ENCODE measurements around the gene MTX3.

The MTX3 gene, protein sequence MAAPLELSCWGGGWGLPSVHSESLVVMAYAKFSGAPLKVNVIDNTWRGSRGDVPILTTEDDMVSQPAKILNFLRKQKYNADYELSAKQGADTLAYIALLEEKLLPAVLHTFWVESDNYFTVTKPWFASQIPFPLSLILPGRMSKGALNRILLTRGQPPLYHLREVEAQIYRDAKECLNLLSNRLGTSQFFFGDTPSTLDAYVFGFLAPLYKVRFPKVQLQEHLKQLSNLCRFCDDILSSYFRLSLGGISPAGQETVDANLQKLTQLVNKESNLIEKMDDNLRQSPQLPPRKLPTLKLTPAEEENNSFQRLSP

DNA sequence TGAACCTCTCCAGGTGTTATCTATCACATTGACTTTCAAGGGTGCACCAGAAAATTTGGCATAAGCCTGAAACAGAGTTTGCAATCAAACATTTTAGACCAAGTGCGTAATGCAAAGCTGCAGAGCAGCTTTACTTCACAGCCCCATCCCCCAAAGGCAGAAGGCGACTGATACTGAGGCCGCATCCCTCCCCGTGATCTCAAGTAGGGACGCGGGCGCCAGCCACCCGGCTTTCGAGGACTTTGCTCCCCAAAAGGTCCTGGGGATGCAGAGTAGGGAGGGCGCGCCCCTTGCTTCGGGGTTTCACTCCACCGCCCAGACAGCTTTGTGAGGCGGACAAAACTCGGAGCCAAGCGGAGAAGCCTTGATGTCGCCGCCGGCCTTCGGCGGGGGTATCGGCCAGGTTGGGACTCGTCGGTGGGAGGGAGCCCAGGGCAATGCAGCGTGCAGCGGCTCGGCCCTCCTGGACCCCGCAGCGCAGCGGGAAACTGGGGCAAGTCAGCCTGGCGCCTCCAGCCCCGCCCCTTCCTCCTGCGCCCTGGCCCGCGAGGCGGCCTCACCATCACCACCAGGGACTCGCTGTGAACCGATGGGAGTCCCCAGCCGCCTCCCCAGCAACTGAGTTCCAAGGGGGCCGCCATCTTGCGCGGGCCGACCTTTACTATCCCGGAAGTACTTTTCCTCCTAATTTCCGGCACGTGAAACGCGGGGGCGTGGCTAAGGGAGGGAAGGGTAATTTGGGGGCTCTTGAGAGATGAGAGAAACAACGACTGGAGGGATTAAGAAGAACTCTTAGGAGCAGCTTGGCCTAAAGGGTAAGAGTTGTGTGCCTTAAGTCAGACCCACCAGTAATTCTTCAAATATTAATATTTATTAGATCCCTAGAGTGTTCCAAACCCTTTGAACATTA lies at the start of gene MTX3:
TSS of gene MTX3 (minus strand) at position 665 of the 910 bp plus-strand sequence. CDS start at position 641, 24 bp downstream.
- peak; percentile 82 to 87 (median 84) for DNase-seq (ENCODE audit: low read depth in 2 of 3, low spot score in 1 of 3)

DNA sequence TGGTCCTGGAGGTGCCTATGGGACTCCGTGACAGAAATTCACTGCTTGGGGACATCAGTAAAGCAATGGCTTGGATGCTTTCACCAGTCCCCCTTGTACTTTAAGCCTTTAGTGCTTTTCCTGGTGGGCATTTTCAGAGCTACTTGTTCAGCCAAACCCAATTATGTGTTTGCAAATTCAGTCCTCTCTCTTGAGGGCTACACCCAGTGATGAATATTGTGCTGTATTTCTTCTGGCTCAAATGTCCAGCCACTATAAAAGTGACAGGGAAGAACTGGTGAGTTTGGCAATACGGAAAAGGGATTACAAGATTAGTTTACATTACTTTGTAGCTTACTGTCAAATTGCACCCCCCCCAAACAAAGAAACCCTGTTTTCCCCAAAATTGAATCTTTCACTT lies 48.6 kb upstream of the MTX3 start:
- no peak for DNase-seq (ENCODE audit: low read depth in 2 of 3, low spot score in 1 of 3)

DNA sequence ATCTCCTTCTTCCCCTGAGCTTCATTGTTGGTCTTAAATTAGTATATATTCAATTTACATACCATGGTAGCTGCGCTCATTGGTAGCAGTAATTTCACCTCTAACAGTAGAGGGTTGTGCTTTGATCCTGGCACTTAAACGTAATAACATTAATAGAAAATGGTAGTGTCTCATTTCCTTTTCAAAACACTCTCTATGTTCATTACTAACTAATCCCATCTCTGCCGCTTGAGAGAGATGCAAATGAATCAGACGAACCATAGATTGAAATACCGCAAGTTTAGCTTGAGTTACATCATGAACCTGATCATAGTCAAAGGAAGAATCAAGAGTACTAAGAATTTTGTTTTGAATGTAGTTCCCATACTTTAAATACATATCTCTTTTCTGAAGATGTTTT lies 46.3 kb upstream of the MTX3 start:
- no peak for DNase-seq (ENCODE audit: low read depth in 2 of 3, low spot score in 1 of 3)

- DNase-seq (ENCODE audit: low read depth in 2 of 3, low spot score in 1 of 3): no peak
Observed at GRCh38 chr5:80036615-80037014, 45.6 kb upstream of the MTX3 start.

GRCh38 chr5:80035839-80036238 lies 44.8 kb upstream of the MTX3 start:
- no peak for DNase-seq (ENCODE audit: low read depth in 2 of 3, low spot score in 1 of 3)

- no peak for DNase-seq (ENCODE audit: low read depth in 2 of 3, low spot score in 1 of 3)
Observed at GRCh38 chr5:80034962-80035821, 44.1 kb upstream of the MTX3 start, which contains the start of gene THBS4. Gene THBS4 (plus strand): TSS chr5:80035348. CDS start chr5:80035538, 190 bp downstream.

DNA sequence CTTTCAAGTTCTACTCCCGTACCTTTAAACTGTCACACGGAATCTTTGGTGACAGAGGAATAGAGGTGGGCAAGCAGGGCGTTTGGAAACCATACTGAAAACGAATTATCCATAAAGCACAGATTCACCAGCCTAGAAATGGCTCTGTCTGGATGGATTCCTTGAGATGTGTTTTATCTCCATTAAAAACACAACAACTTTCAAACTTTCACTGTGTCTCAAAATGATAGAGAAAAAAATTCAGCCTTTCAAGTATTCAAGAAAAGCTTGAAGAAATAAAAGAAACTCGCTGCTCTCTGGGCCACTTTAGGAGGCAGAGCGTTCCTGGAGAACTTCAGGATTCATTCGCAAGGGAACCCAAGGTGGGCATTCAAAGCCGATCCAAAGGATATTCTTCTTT lies 43.5 kb upstream of the MTX3 start:
- no peak for DNase-seq (ENCODE audit: low read depth in 2 of 3, low spot score in 1 of 3)

GRCh38 chr5:80033513-80033912 lies 42.5 kb upstream of the MTX3 start:
- peak in 2 of 3 donors; percentile 9 to 16 for DNase-seq (ENCODE audit: low read depth in 2 of 3, low spot score in 1 of 3)

DNA sequence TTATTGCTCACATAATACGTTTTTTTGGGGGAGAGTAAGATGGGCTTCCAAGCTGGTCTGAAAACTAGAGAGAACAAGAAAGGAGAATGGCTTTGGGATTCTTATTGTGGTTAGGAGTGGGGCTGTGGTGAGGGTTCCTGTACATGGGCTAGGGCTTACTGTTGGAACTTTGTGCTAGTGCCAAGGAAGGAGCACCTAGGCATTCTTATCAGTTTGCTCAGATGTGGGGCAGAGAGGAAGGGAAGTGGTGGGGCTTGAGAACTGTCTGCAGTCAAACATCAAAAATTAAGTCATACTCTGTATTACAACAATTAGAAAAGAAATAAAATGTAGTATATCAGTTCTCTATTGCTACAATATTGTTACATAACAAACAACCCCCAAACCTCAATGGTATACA lies 40.0 kb upstream of the MTX3 start:
- no peak for DNase-seq (ENCODE audit: low read depth in 2 of 3, low spot score in 1 of 3)

DNA sequence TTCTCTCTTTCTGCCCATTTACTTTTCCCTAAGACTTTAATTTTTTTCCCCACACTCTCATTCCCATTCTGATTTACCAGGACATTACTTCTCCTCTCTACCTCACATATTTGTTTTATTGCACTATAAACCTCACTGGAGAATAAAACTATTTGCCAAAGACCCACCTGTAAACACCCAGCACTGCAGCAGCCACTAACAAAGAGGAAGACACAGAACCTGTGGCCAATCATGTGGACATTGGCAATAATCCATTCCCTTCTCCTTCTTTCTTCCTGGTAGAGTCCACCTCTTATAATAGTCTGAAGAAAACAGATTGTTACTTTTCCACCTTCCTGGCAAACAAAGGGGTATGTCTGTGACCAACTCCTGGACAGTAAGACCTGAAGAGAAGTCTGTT lies 35.8 kb upstream of the MTX3 start:
- DNase-seq (ENCODE audit: low read depth in 2 of 3, low spot score in 1 of 3): no peak

- DNase-seq (ENCODE audit: low read depth in 2 of 3, low spot score in 1 of 3): no peak
Observed at GRCh38 chr5:80025069-80025468, 34.0 kb upstream of the MTX3 start.

GRCh38 chr5:80010754-80011392 lies 19.8 kb upstream of the MTX3 start:
- no peak for DNase-seq (ENCODE audit: low read depth in 2 of 3, low spot score in 1 of 3)

DNA sequence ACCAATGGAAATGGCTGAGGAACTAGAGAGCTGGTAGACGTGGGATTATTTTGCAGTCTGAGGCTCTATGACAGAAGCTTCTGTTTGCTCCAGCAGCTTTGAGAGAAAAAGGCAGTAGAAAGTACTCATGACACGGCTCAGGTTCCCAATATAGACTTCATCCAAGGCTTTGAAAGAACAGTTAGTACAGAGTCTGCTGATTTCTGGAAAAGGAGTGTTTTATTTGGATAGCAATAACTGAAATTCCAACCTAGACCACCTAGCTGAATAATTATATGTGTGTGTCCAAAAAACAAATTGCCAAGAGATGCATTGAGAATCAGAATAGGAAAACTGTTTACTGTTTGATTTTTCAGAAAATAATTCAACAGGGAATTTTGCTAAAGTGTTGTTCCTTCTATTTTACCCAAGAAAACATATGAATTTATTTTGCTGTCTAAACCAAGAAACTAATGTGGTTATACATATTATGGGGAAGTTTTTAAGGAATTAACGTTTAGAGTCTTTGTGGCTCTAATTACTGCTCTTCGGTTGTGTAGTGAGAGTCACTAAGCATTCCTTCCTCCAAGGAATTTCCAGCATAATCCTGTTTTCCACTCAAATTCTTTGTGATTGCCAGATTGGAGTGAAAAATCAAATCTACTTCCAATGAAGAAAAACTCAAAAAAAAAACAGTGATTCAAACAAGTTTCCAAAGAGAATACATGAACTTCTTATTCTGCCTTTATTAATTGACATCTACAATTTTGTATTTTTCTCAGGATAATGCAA lies 18.1 kb upstream of the MTX3 start:
- no peak for DNase-seq (ENCODE audit: low read depth in 2 of 3, low spot score in 1 of 3)

- DNase-seq (ENCODE audit: low read depth in 2 of 3, low spot score in 1 of 3): no peak
Observed at GRCh38 chr5:80002677-80003076, 11.6 kb upstream of the MTX3 start.

DNA sequence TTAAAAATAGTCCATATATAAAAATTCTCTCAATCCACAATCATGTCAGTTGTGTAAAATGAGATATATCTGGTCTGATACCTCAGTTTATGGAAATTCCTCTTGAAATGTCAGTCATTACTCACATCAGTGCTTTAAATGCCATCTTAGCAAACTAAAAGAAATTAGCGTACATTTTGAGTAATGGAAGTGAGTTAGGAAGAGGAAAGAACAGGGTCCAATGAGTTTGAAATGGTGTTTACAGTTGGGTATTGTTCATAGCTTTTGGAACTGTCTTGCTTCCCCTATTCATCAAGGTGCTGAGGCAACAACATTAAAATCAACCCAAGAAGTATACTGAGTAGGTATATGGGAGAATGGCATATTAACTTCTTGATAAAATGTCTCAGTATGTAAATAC lies 8.7 kb upstream of the MTX3 start:
- no peak for DNase-seq (ENCODE audit: low read depth in 2 of 3, low spot score in 1 of 3)

GRCh38 chr5:79992891-79993657 lies 2.0 kb upstream of the MTX3 start:
- no peak for DNase-seq (ENCODE audit: low read depth in 2 of 3, low spot score in 1 of 3)

- DNase-seq (ENCODE audit: low read depth in 2 of 3, low spot score in 1 of 3): peak in 1 of 3 donors; percentile 22
Observed at GRCh38 chr5:79990205-79990597, 861 bp downstream of the MTX3 start.

GRCh38 chr5:79986260-79986659 lies 4.8 kb downstream of the MTX3 start:
- no peak for DNase-seq (ENCODE audit: low read depth in 2 of 3, low spot score in 1 of 3)

GRCh38 chr5:79985288-79985687 lies 5.8 kb downstream of the MTX3 start:
- DNase-seq (ENCODE audit: low read depth in 2 of 3, low spot score in 1 of 3): no peak

Data from stimulated activated CD4-positive, alpha-beta T cell treated with anti-CD3 and anti-CD28 coated beads, Interleukin-12 subunit alpha, Interleukin-12 subunit beta, amount 100 ng/mL, for 48 hours (primary cell).